ENCODE data around the gene TFAM. TPM values are rescaled to one million over a fixed set of nuclear protein-coding genes. Genes with fewer than 3 reads are reported as not detected.

The TFAM gene
- total RNA-seq, 2 donors from 2014 or later = 9.2 to 26.2 TPM

DNA sequence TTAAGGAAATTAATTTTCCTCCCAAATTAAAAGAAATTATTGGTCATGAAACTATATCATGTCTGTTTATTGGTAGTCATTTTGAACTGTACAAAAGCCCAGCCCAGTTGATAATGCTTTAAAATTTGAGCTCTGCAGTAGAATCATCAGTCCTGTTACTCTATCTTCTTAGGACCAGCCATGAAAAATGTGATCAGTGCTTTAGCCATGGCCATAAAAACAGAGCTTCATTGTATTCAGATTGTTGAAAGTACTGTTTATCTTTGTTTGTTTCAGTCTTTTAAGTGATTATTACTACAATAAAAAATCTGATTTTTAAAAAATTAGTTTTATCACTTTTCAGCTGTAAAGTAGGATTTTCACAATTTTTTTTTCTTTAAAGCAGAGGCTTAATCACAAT, 13.7 kb upstream of the TFAM start:
- no peaks in the 10 kb centered on the region for H3K27me3 ChIP-seq (replicated peaks; ENCODE audit: insufficient read depth)
- H3K9me3 ChIP-seq = no peaks in the 10 kb centered on the region
- no peak for TF ChIP-seq CTCF (IDR thresholded peaks at IDR 0.05)
- no peak for DNase-seq (ENCODE audit: low spot score)
- H3K27ac ChIP-seq = no peak overlapping the region
- H3K4me3 ChIP-seq = no peak overlapping the region
- H3K36me3 ChIP-seq = peaks cover 5% of the 10 kb centered on the region
- H3K4me1 ChIP-seq (ENCODE audit: control insufficient read depth in 1 of 2, low read depth in 2 of 2) = no peaks in the 10 kb centered on the region
- ATAC-seq (ENCODE audit: insufficient number of reproducible peaks, low FRiP score, low read depth) = no peak

DNA sequence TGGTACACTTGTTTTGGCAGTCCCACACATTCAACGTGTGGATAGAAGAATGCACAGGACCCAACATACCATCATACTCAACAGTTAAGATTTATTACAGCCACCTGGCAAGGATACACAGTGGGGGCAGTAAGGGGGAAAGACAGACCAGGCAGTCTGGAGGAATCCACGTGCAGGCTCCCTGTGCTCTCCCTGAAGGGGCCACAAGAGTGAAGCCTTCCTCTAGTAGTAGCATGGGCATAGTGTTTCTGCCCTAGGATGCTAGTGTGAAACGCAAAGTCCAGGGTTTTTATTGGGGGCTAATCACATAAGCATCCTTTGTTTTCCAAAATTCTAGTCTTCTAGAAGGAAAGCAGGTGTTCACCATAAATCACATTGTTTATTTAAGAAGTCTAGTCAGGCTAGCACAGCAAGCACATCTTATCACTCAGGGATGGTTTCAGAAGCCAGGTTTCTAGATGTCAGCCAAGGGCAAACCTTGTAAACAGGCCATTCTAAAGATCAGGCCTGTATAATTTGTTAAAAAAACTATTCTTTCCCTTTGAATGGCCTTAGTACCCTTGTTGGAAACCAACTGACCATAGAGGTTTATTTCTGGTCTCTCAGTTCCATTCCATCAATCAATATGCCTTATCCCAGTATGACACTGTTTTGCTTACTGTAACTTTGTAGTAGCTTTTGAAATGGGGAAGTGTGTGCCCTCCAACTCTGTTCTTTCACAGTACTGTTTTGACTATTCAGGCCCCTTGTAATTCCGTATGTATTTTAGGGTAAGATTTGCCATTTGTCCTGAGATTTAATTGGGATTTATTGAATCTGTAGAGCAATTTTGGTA, 12.4 kb upstream of the TFAM start:
- DNase-seq (ENCODE audit: low spot score) (no peak), ATAC-seq (ENCODE audit: insufficient number of reproducible peaks, low FRiP score, low read depth) (no peak)
- TF ChIP-seq CTCF (IDR thresholded peaks at IDR 0.05) = no peak
- no peaks in the 10 kb centered on the region for H3K36me3 ChIP-seq
- H3K4me3 ChIP-seq = no peak overlapping the region
- no peaks in the 10 kb centered on the region for H3K4me1 ChIP-seq (ENCODE audit: control insufficient read depth in 1 of 2, low read depth in 2 of 2)
- no peaks in the 10 kb centered on the region for H3K9me3 ChIP-seq
- H3K27me3 ChIP-seq (replicated peaks; ENCODE audit: insufficient read depth) = no peaks in the 10 kb centered on the region
- H3K27ac ChIP-seq = no peak overlapping the region

DNA sequence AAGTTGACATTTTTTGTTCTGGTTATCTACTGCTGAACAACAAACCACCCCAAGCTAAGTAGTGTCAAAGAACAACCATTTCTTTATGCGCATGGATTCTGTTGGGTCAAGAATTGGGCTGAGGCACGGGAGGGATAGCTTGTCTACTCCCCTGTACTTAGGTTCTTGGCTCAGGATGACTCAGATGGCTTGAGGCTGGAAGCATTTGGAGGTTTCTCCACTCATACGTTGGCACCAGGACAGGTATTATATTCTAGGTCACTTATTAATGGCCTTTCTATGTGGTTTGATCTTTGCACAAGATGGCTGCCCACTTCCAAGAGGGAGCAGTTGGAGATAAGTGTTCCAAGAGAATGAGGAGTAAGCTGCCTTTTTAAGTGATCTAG, 11.8 kb upstream of the TFAM start:
- H3K27me3 ChIP-seq (replicated peaks; ENCODE audit: insufficient read depth) = no peaks in the 10 kb centered on the region
- no peaks in the 10 kb centered on the region for H3K9me3 ChIP-seq
- no peaks in the 10 kb centered on the region for H3K36me3 ChIP-seq
- DNase-seq (ENCODE audit: low spot score) = no peak
- H3K27ac ChIP-seq = no peak overlapping the region
- no peak for ATAC-seq (ENCODE audit: insufficient number of reproducible peaks, low FRiP score, low read depth)
- H3K4me1 ChIP-seq (ENCODE audit: control insufficient read depth in 1 of 2, low read depth in 2 of 2) = no peaks in the 10 kb centered on the region
- no peak overlapping the region for H3K4me3 ChIP-seq
- no peak for TF ChIP-seq CTCF (IDR thresholded peaks at IDR 0.05)

- no peaks in the 10 kb centered on the region for H3K27me3 ChIP-seq (replicated peaks; ENCODE audit: insufficient read depth)
- H3K36me3 ChIP-seq = no peaks in the 10 kb centered on the region
- H3K27ac ChIP-seq = no peak overlapping the region
- peaks cover 8 to 24% of the 10 kb centered on the region in 2 donors for H3K4me1 ChIP-seq (ENCODE audit: control insufficient read depth in 1 of 2, low read depth in 2 of 2)
- no peak for DNase-seq (ENCODE audit: low spot score)
- no peaks in the 10 kb centered on the region for H3K9me3 ChIP-seq
- no peak for TF ChIP-seq CTCF (IDR thresholded peaks at IDR 0.05)
- no peak overlapping the region for H3K4me3 ChIP-seq
- no peak for ATAC-seq (ENCODE audit: insufficient number of reproducible peaks, low FRiP score, low read depth)
Observed at GRCh38 chr10:58382489-58382995, 2.7 kb upstream of the TFAM start.

DNA sequence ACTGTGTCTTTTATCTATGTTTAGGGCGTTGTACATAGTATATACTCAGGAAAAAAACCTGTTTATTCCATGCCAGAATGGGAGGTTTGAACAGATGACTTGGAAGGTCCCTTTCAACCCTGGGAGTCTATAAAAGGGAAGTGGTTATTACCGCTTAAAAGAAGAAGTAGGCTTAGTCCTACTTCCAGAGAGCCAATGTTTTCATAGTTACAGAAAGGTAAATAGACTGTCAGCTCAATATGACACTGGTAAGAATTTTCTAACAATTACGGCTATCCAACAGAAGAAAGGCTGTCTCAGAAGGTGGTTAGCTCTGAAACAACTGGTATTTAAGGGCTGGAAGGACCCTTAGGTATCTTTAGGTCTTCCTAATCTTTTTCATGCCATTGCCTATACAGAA, 1.1 kb upstream of the TFAM start:
- peak overlapping the region; percentile 90 to 92 for H3K27ac ChIP-seq
- peaks cover 10% of the 10 kb centered on the region for H3K36me3 ChIP-seq
- DNase-seq (ENCODE audit: low spot score) (no peak), ATAC-seq (ENCODE audit: insufficient number of reproducible peaks, low FRiP score, low read depth) (no peak)
- no peak for TF ChIP-seq CTCF (IDR thresholded peaks at IDR 0.05)
- H3K4me1 ChIP-seq (ENCODE audit: control insufficient read depth in 1 of 2, low read depth in 2 of 2) = peaks cover 8 to 26% of the 10 kb centered on the region in 2 donors
- H3K27me3 ChIP-seq (replicated peaks; ENCODE audit: insufficient read depth) = no peaks in the 10 kb centered on the region
- no peaks in the 10 kb centered on the region for H3K9me3 ChIP-seq
- H3K4me3 ChIP-seq = peak overlapping the region; percentile 89

Data from thoracic aorta (tissue), 2 donors.